Smooth muscle cell (in vitro differentiated cells): ENCODE data around the gene DHX30. TPM values are rescaled to one million over a fixed set of nuclear protein-coding genes. Genes with fewer than 3 reads are reported as not detected.
A peak's percentile ranks its signal among the peaks of the same experiment; 100 is the strongest.

ENCODE experiments used
- DNase-seq: peaks from one replicate; lab custom pipeline; 2025; ENCODE audit not compliant: unreplicated experiment; lab: John Stamatoyannopoulos, UW
- H2AFZ ChIP-seq: fragments of 200-600 bp; sonication (generic); 2 replicates; pipeline ENCODE4 v1.6.0; 2016; ENCODE audit warnings: antibody characterized with exemption, low read depth, mild to moderate bottlenecking
- H3F3A ChIP-seq: fragments of 200-600 bp; sonication (generic); 2 replicates; pipeline ENCODE4 v1.6.0; 2017; ENCODE audit warnings: antibody characterized with exemption, low read depth
- H3K27ac ChIP-seq: fragments of 200-600 bp; sonication (generic); 2 replicates; pipeline ENCODE4 v1.5.1; 2016; ENCODE audit warnings: low read depth, mild to moderate bottlenecking
- H3K27me3 ChIP-seq: fragments of 200-600 bp; sonication (generic); 2 replicates; pipeline ENCODE4 v1.6.1; 2016; ENCODE audit warnings: low read depth, mild to moderate bottlenecking
- H3K36me3 ChIP-seq: fragments of 200-600 bp; sonication (generic); 2 replicates; pipeline ENCODE4 v1.5.1; 2016; ENCODE audit warnings: low read depth
- H3K4me1 ChIP-seq: fragments of 200-600 bp; sonication (generic); 2 replicates; pipeline ENCODE4 v1.5.1; 2016; ENCODE audit warnings: low read depth
- H3K4me2 ChIP-seq: fragments of 200-600 bp; sonication (generic); 2 replicates; pipeline ENCODE4 v1.6.0; 2016; ENCODE audit warnings: mild to moderate bottlenecking
- H3K4me3 ChIP-seq: fragments of 200-600 bp; sonication (generic); 2 replicates; pipeline ENCODE4 v1.5.1; 2016; ENCODE audit warnings: mild to moderate bottlenecking
- H3K79me2 ChIP-seq: fragments of 200-600 bp; sonication (generic); 2 replicates; pipeline ENCODE4 v1.6.0; 2016; ENCODE audit warnings: low read depth, mild to moderate bottlenecking
- H3K9ac ChIP-seq: fragments of 200-600 bp; sonication (generic); 2 replicates; pipeline ENCODE4 v1.6.0; 2016; ENCODE audit warnings: low read depth
- H3K9me3 ChIP-seq: fragments of 200-600 bp; sonication (generic); replicated peaks from 2 replicates; pipeline ENCODE4 v1.5.1; 2016; ENCODE audit warnings: low read depth
- H4K20me1 ChIP-seq: fragments of 200-600 bp; sonication (generic); 2 replicates; pipeline ENCODE4 v1.6.0; 2016; ENCODE audit warnings: low read depth
- CTCF ChIP-seq: fragments of 200-600 bp; sonication (generic); IDR thresholded peaks from 2 replicates; pipeline ENCODE4 v1.5.1; 2017; ENCODE audit warnings: borderline replicate concordance, mild to moderate bottlenecking, antibody characterized with exemption; ENCODE audit not compliant: insufficient read depth, poor library complexity, severe bottlenecking
- WGBS: methylation state at CpG from one replicate; pipeline ENCODE4 v1.1.7; 2016; ENCODE audit warnings: low lambda C conversion rate; 5-methylcytosine and 5-hydroxymethylcytosine counted together
- polyA plus RNA-seq: library from polyadenylated mRNA; unstranded; fragments of >200 nt; fragmentation: Nextera tagmentation; extraction: Ambion mirVana; gene quantifications from 2 replicates; pipeline ENCODE4 v1.2.1, GENCODE V29; 2016
- total RNA-seq: library from RNA; depleted of rRNA; stranded (reverse); fragments of >200 nt; gene quantifications from 2 replicates; pipeline ENCODE4 v1.2.3, GENCODE V29; 2014

Gene DHX30
- total and polyA plus RNA-seq, 2 experiments from 2014 or later = 35.9 to 51.6 TPM

- no peaks in the 10 kb centered on the region for H3K79me2 ChIP-seq
- DNase-seq = no peak
- no peak overlapping the region for H2AFZ ChIP-seq
- no peaks in the 10 kb centered on the region for H3K4me1 ChIP-seq
- no peaks in the 10 kb centered on the region for H3K27me3 ChIP-seq
- WGBS = 94% methylated on average over 2 of the region's 2 CpGs
- no peak overlapping the region for H3K4me2 ChIP-seq
- no peak overlapping the region for H3K4me3 ChIP-seq
- H3K36me3 ChIP-seq = no peaks in the 10 kb centered on the region
- no peak overlapping the region for H3K9ac ChIP-seq
- no peak for TF ChIP-seq CTCF
- H3K9me3 ChIP-seq = no peaks in the 10 kb centered on the region
- peaks cover 4% of the 10 kb centered on the region for H3F3A ChIP-seq
- H4K20me1 ChIP-seq = no peaks in the 10 kb centered on the region
- no peak overlapping the region for H3K27ac ChIP-seq
Measured at GRCh38 chr3:47792699-47793098, 10.2 kb upstream of the DHX30 start.

- H3K36me3 ChIP-seq = no peaks in the 10 kb centered on the region
- no peak overlapping the region for H2AFZ ChIP-seq
- no peaks in the 10 kb centered on the region for H3K79me2 ChIP-seq
- H3K4me2 ChIP-seq = no peak overlapping the region
- WGBS = 81% methylated on average over 4 of the region's 4 CpGs
- peaks cover 4% of the 10 kb centered on the region for H3F3A ChIP-seq
- H3K9me3 ChIP-seq = no peaks in the 10 kb centered on the region
- no peak for DNase-seq
- H3K4me3 ChIP-seq = no peak overlapping the region
- H3K9ac ChIP-seq = no peak overlapping the region
- H4K20me1 ChIP-seq = no peaks in the 10 kb centered on the region
- no peaks in the 10 kb centered on the region for H3K4me1 ChIP-seq
- no peak overlapping the region for H3K27ac ChIP-seq
- H3K27me3 ChIP-seq = no peaks in the 10 kb centered on the region
- TF ChIP-seq CTCF = no peak
Measured at GRCh38 chr3:47794544-47794943, 8.4 kb upstream of the DHX30 start.

- Histone ChIP-seq H3K9ac (no peak overlapping the region), H3K4me1 (peaks cover 11% of the 10 kb centered on the region), H4K20me1 (no peaks in the 10 kb centered on the region), H3K4me2 (no peak overlapping the region), H3K27ac (no peak overlapping the region), H3K27me3 (no peaks in the 10 kb centered on the region), H2AFZ (no peak overlapping the region), H3K4me3 (no peak overlapping the region), H3K36me3 (no peaks in the 10 kb centered on the region), H3F3A (peaks cover 9% of the 10 kb centered on the region), H3K79me2 (peaks cover 11% of the 10 kb centered on the region), H3K9me3 (no peaks in the 10 kb centered on the region)
- DNase-seq = no peak
- WGBS = 78% methylated on average over 4 of the region's 4 CpGs
- TF ChIP-seq CTCF = peak; percentile 22
Measured at GRCh38 chr3:47799733-47800132, 3.2 kb upstream of the DHX30 start.

- Histone ChIP-seq H3F3A (peaks cover 5% of the 10 kb centered on the region), H3K27ac (peak overlapping the region; percentile 89), H3K79me2 (peaks cover 12% of the 10 kb centered on the region), H3K9me3 (no peaks in the 10 kb centered on the region), H2AFZ (peak overlapping the region; percentile 88), H3K4me2 (peak overlapping the region; percentile 91), H3K36me3 (no peaks in the 10 kb centered on the region), H3K4me1 (peaks cover 11% of the 10 kb centered on the region), H3K27me3 (no peaks in the 10 kb centered on the region), H4K20me1 (no peaks in the 10 kb centered on the region), H3K4me3 (peak overlapping the region; percentile 94), H3K9ac (peak overlapping the region; percentile 79)
- no peak for TF ChIP-seq CTCF
- DNase-seq = no peak
- WGBS = 1% methylated on average over 11 of the region's 20 CpGs
Measured at GRCh38 chr3:47803480-47804025, 615 bp downstream of the DHX30 start.
